Articular chondrocyte of knee joint (primary cell): ENCODE measurements around the gene TUBA4B. TPM values are rescaled to one million over a fixed set of nuclear protein-coding genes. Genes with fewer than 3 reads are reported as not detected.

Experiments used
- small RNA-seq: library from RNA; depleted of rRNA; stranded (forward); fragments of <200 nt; gene quantifications from one replicate; pipeline ENCODE3, GENCODE V24; 2012
- total RNA-seq: library from RNA; depleted of rRNA; stranded (reverse); fragments of >200 nt; gene quantifications from 2 replicates; pipeline ENCODE4 v1.2.3, GENCODE V29; 2012

TUBA4B gene
- total RNA-seq = not detected in 2 replicates

DNA sequence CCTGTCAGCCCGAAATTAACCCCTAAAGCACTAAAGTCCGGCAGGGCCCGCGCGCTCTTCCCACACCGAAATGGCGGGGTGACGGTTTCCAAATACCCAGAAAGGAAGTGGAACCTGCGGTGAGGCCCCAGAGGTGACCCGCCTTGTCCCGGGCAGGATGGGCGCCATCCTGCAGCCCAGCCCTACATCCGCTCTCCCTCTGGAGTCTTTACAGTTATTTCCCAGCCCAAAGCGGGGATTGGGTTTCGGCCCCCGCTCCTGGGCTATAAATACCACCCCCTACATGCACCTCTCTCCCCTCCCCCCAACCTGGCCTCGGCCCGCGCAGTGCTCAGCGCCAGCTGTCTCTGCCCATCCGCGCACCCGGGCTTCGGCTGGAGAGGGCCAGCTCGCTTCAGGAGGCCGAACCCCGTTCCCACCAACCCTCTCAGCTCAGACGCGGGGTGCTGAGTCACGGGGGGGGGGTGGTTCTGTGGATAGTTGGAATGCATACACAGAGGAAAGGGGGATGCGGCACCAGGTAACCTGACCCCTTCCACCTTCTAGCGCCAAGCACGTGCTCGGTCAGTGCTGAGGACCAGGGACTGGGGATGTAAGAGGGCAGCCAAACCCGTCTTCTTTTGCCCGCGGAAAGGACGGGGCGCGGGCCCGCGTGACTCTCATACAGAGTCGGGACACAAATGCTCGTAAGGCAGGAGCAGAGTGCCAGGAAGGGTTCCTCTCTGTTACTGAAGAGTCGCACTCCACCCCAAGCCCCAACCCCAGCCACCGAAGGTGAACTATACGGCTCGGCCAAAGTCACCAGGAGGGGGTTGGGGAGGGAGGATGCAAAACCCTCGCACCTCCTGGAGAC is at the start of gene TUBA4B:
Gene TUBA4B, plus strand, starts transcription at position 344 of the 853 bp plus-strand sequence. Its CDS starts 165 bp downstream, at position 509.

DNA sequence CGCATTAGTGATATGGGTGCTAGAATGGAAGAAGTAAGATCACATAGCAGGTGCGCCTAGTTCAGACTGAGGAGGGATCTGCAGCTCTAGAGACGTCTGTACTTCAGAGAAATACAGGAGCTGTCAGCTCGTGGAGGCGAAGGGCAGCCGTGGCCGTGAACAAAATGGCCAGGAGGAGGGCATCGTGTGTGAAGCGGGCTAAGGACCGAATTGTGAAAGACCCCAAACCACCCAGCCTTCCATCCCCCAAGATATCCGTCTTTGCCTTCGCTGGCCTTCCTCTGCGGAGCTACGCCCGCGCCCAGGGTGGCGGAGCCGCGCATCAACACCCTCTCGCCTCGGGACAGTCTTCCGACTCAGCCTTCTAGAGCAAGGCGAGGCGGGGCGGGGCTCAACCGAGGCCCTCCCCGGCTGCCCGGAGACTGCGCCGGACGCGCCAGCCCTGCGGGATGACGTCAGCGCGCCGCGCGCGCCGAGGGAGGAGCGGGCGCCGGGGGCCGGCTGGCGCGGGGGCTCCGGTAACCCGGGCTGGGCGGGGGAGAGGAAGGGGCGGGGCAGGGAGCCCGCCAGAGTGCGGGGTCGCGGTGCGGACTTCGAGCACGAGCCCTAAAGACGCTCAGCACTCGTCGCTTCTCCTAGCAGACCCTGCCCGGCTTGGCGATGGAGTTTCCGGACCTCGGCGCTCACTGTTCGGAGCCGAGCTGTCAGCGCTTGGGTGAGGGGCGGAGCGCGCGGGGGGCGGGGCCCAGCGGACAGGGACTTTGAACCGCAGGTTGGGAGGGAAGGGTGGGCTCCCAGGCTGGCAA is 46.5 kb upstream of the TUBA4B start, which contains the start of gene ZFAND2B:
Gene ZFAND2B, plus strand, starts transcription at position 455 of the 806 bp plus-strand sequence. Its CDS starts 206 bp downstream, at position 661.

DNA sequence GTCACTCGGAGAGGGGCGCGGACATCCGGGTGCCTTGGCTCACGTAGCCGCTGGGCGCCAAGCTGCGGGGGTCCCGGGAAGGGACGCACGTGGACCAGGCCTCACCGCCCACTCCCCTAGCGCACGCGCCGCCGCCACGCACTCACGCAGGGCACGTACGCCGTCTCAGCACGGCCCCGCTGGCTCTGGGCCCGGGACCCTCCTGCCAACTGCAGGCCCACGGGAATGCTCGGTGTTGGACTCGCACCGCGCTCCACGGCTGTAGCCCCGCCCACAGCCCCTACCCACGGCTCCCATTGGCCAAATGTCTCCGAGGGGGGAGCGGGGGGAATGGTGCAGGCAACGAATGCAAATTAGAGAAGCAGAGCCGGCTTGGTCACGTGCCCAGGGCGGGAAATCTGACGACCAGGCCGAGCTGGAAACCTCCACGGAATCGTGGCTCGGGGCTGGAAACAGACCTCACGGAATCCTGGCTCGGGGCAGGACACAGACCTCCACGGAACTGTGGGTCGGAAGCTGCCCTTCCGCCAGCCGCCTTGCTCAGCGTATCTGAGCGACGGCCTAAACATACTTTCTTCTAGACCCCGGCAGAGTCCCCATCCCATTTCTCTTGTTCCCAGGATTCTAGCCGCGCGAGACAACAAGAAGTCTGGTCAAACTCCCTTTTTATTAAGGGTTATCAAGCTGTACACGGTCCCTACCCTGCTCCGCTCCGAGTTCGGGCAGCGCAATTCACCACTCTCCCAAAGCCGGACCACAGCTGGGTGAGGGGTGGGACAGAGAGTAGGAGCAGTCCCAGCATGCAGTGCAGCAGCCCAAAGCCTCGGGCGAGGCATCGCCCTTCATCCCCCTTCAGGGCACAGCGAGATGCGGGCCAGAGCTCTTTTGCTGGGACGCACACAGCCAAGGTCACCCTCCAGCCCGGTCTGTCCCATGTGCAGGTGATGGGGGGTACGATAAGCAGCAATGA is 34.0 kb upstream of the TUBA4B start, which contains the start of gene ABCB6:
Gene ABCB6, minus strand, starts transcription at position 227 of the 970 bp plus-strand sequence. CDS start 285 bp downstream, outside the sequence.

DNA sequence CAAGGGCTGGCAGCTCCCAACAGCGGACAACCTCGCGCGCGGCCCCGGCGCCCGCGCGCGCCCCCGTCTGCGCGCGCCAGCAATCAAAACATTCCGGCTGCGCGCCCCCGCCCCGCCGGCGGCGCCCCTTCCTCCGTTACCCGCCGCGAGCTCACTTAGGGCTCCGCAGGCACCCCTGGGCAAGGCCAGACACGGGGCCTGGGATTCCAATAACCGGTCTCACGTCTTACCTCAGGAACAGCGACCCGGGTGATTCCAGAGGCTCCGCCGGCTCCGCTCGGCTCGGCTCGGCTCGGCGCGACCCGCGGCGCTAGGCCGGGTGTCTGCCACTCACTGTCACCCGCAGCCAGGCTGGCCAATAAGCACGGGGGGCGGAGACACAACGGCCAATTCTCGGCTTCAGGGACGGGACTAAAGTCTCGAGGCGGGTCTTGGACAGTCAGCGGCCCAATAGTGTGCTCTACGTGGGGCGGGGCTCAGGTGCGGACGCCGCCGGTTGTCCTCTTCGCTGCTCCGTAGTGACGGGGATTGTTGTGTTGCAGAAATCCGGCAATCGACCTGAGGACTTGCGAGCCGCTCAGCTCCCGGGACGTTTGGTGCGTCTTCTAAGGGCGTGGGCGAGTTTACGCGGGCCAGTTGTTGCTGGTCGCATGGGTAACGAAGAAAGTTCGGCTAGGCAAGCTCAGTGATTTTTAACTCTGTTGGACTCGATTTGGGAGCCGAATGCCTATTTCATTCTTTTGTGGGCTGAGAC is 23.6 kb upstream of the TUBA4B start, which contains the start of the genes ANKZF1 and ATG9A:
Gene ANKZF1, plus strand, starts transcription at position 502 of the 754 bp plus-strand sequence. CDS start 452 bp downstream, outside the sequence.
Gene ATG9A, minus strand, starts transcription at position 332 of the 754 bp plus-strand sequence. CDS start 1,612 bp downstream, outside the sequence.

DNA sequence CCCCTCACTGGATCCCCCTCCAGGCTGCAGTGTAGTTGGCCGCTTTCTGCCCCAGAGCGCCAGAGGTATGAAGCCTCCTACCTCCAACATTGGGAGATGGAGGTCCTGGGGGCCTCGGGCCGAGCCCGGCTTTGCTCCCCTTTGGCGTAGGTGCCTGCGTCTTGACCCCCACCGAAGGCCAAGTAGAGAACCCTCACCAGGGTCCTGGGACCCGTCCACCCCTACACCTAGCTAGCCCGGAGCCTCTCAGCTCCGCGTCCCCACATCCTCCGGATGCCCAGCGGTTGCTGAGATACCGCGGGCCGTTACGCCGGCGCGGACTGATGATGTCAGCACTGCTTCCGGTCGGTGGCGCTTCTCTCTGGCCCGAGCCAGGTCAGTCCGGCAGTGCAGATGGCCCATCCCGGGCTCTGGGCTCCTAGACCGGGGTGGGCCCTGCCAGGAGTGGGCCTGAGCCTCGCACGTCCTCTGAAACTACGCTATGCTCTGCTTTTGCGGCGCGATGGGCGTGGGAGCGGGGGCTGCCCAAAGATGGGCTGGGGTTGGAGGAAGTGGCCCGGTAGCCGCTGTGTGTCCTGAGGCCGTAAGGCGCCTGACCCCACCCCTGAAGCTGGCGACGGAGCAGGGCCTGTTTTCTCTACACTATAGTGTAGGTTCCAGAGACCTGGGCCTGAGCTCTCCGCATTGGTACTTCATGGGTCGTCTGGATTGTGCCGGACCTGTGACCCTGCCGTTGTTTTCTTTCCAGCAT is 7.7 kb upstream of the TUBA4B start, which contains the start of the genes GLB1L and STK16:
Gene GLB1L, minus strand, starts transcription at position 297 of the 751 bp plus-strand sequence. CDS start 1,871 bp downstream, outside the sequence.
Gene STK16, plus strand, starts transcription at position 332 of the 751 bp plus-strand sequence. CDS start 521 bp downstream, outside the sequence.

DNA sequence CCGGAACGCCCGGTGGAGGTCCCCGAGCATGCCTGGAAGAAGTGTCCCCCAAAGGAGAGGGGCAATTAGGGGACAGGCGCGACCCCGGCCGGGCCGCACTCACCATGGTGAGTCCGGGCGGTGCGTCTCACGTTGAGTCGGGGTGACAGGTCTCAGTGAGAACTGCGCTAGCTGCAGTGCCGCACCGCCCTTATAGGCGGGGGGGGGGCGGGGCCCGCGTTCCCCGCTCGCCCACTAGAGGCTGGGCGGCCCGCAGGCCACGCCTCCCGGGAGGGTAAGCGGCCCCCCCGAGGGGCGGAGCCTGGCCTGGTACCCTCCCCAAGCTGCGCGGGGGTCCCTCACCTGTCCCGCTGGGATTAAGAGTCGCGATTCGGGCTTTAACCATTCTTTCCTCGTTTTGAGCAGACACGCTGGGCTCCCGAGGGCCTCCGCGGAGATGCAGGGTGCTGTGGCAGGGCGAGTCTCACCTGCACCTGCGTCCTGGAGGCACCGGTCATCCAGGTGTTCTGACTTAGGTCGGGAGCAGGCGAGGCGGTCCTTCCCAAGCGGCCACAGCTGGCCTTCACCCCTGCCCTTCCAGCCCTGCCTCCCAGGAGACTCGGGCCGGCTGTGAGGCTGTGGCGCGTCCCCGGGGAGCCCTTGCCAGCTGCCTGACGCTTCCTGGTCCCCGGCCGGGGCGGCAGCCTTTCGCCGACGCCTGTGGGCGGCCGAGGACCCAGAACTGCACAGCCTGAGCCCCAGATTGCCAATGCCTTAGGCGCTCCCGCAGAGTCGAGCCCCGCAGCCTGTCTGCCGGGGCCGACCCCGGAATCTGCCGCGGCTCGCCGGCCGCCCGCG is 928 bp downstream of the TUBA4B start, which contains the start of gene TUBA4A:
Gene TUBA4A, minus strand, starts transcription at position 166 of the 837 bp plus-strand sequence. Its CDS starts 60 bp downstream, at position 106.

DNA sequence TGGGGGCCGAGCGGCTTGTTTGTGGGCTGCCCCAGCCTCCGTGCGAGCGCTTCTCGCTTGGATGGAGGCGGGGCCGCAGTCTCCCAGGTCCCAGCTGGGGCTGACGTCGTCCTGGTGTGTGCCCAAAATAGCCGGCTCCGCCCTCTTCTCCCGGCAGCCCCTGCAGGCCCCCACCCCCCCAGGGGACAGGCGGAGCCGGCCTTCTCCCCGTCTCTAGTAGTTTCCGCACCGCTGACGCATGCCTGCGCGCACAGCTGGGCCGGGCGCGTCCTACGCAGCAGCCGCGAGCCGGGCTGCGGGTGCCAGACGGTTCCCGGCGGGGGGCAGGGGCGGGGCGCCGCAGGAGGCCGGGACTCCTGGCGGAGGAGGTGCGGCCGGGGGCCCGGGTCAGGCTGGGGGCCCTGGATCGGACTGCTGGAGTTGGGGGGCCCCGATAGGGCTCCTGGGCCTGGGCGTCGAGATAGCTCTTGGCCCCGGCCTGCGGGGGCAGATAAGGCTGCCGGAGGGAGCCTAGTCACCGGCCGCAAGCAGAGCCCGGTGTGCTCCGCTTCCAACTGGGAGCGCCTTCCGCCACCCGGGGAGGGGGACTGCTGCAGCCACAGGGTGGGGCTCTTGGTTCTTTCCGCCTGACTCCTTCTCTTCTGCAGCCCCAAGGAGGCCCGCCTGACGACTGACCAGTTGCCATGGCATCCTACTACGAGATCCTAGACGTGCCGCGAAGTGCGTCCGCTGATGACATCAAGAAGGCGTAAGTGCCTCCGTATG is 26.3 kb downstream of the TUBA4B start, which contains the start of gene DNAJB2:
Gene DNAJB2, plus strand, starts transcription at position 216 of the 765 bp plus-strand sequence. Its CDS starts 468 bp downstream, at position 684.

DNA sequence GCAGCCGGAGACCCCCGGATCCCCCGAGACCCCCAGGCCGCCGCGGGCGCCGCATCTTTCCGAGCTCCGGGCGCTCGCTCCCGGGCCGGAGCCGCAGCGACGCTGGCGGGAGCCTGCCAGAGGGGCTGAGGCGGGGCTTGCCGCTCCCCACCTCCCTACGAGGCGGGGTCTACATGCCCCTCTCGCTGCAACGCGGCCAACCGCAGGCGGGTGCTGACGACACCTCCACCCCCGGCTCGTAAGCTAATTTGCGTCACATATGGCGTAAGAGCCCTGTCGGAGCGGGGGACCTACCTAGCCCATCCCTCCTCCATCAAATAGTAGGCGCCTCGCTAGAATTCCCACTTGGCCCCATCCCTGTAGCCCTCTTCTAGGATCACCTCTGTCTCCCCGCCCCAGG is 56.2 kb downstream of the TUBA4B start, which contains the start of gene PTPRN:
Gene PTPRN, minus strand, starts transcription at position 124 of the 400 bp plus-strand sequence. Its CDS starts 69 bp downstream, at position 55.

Small RNA genes within 50 kb of the gene (small RNA-seq; reads per million reads assigned to genes)
- gene MIR153-1 = not detected

Other genes with a start within 250 kb of the TUBA4B start
- gene CFAP65, start 211.7 kb upstream of the TUBA4B start, total RNA-seq = 0.22 TPM in 1 of 2 replicates, not detected in the other
- gene IHH, start 192.3 kb upstream of the TUBA4B start, total RNA-seq = not detected in 2 replicates
- gene NHEJ1, start 92.4 kb upstream of the TUBA4B start, total RNA-seq = 19.9 and 27.6 TPM in 2 replicates
- gene SLC23A3, start 83.2 kb upstream of the TUBA4B start, total RNA-seq = 1.8 and 2.2 TPM in 2 replicates
- 25.9 and 28.0 TPM in 2 replicates for gene CNPPD1, start 76.3 kb upstream of the TUBA4B start, total RNA-seq
- gene RETREG2, start 75.0 kb upstream of the TUBA4B start, total RNA-seq = 86.2 and 87.0 TPM in 2 replicates
- gene ZFAND2B, start 46.5 kb upstream of the TUBA4B start, total RNA-seq = 16.4 and 22.6 TPM in 2 replicates
- gene ABCB6, start 34.3 kb upstream of the TUBA4B start, total RNA-seq = 26.7 and 26.9 TPM in 2 replicates
- gene ATG9A, start 23.6 kb upstream of the TUBA4B start, total RNA-seq = 55.7 and 58.9 TPM in 2 replicates
- 21.5 and 31.2 TPM in 2 replicates for gene ANKZF1, start 23.4 kb upstream of the TUBA4B start, total RNA-seq
- gene GLB1L, start 7.8 kb upstream of the TUBA4B start, total RNA-seq = 16.5 and 34.4 TPM in 2 replicates
- gene STK16, start 7.8 kb upstream of the TUBA4B start, total RNA-seq = 33.7 and 52.9 TPM in 2 replicates
- gene TUBA4A, start 675 bp downstream of the TUBA4B start, total RNA-seq = 26.5 and 28.6 TPM in 2 replicates
- gene DNAJB2, start 26.1 kb downstream of the TUBA4B start, total RNA-seq = 36.3 and 50.0 TPM in 2 replicates
- 0.13 and 0.43 TPM in 2 replicates for gene PTPRN, start 56.2 kb downstream of the TUBA4B start, total RNA-seq
- gene RESP18, start 79.5 kb downstream of the TUBA4B start, total RNA-seq = not detected in 2 replicates
- 43.6 and 52.8 TPM in 2 replicates for gene DNPEP, start 134.7 kb downstream of the TUBA4B start, total RNA-seq
- gene DES, start 165.1 kb downstream of the TUBA4B start, total RNA-seq = 0.76 and 1.6 TPM in 2 replicates
- 18.6 and 28.7 TPM in 2 replicates for gene SPEG, start 181.6 kb downstream of the TUBA4B start, total RNA-seq
- 44.3 and 46.0 TPM in 2 replicates for gene GMPPA, start 245.6 kb downstream of the TUBA4B start, total RNA-seq